Sigmoid colon (tissue), 7 donors: ENCODE measurements around the gene DHTKD1. TPM values are rescaled to one million over a fixed set of nuclear protein-coding genes. Genes with fewer than 3 reads are reported as not detected.

Experiments
- DNase-seq: peaks from one replicate; pipeline ENCODE4 v3.0.0-alpha.2; 2019
- H3K27ac ChIP-seq, 4 donors: fragments of 200-600 bp; sonication (generic); one replicate each; pipeline ENCODE4 v1.5.1; 2016 to 2019; ENCODE audit warnings: mild to moderate bottlenecking in 1 of 4
- H3K27me3 ChIP-seq, 3 donors: fragments of 200-600 bp; sonication (generic); one replicate each; pipeline ENCODE4 v1.5.1; 2019; ENCODE audit warnings: mild to moderate bottlenecking in 1 of 3
- H3K36me3 ChIP-seq, 4 donors: fragments of 200-600 bp; sonication (generic); one replicate each; pipeline ENCODE4 v1.5.1; 2016 to 2019
- H3K4me1 ChIP-seq, 4 donors: fragments of 200-600 bp; sonication (generic); one replicate each; pipeline ENCODE4 v1.5.1; 2017 to 2019
- H3K4me3 ChIP-seq, 4 donors: fragments of 200-600 bp; sonication (generic); one replicate each; pipeline ENCODE4 v1.5.1; 2017 to 2019; ENCODE audit warnings: mild to moderate bottlenecking in 2 of 4, moderate library complexity in 1 of 4
- H3K9me3 ChIP-seq, 4 donors: fragments of 200-600 bp in 3 of 4; sonication (generic) in 3 of 4; one replicate each; pipeline versions ENCODE4 v1.5.1 to v1.6.1; 2013 to 2019
- EP300 ChIP-seq, 4 donors: sonication (generic); formaldehyde crosslinking; IDR thresholded peaks; one replicate each; pipeline ENCODE4 v1.6.1; 2017; ENCODE audit warnings: antibody characterized with exemption in 4 of 4
- POLR2A ChIP-seq, 2 donors: fragments of 450-650 bp; IDR thresholded peaks; one replicate each; pipeline ENCODE4 v1.6.1; 2016; ENCODE audit warnings: antibody characterized with exemption in 2 of 2, mild to moderate bottlenecking in 2 of 2, moderate library complexity in 2 of 2
- POLR2AphosphoS5 ChIP-seq, 4 donors: sonication (generic); formaldehyde crosslinking; IDR thresholded peaks; one replicate each; pipeline ENCODE4 v1.6.1; 2017; ENCODE audit warnings: antibody characterized with exemption in 4 of 4
- WGBS, 2 donors: extraction: QIAGEN DNeasy Blood & Tissue Kit; methylation state at CpG; one replicate each; pipeline ENCODE4 v1.1.7; 2013; 5-methylcytosine and 5-hydroxymethylcytosine counted together
- intact Hi-C: fragments of 100-400 bp; cut with DNase I; formaldehyde crosslinking; loops from one replicate; pipeline ENCODE4 v1.15.1; 2023
- polyA plus RNA-seq, 3 donors: library from polyadenylated mRNA; stranded (reverse); fragments of 200-250 nt; gene quantifications; one replicate each; pipeline ENCODE4 v1.2.3, GENCODE V29; 2013
- total RNA-seq, 4 donors: library from RNA; depleted of rRNA; stranded (reverse); fragments of >200 nt; gene quantifications; one replicate each; pipeline ENCODE4 v1.1.0, GENCODE V29; 2016
- TF ChIP-seq, protein P1 (sequence below), 4 experiments: fragments of 450-650 bp in 3 of 4; fragments of 200-600 bp in 1 of 4; IDR thresholded peaks; one replicate each; pipeline ENCODE4 v1.5.1; 2016 to 2019; ENCODE audit warnings: antibody characterized with exemption in 4 of 4, mild to moderate bottlenecking in 3 of 4, moderate library complexity in 2 of 4
- donor health status: healthy with polysubstance abuse.
- donor health status: Bipolar disorder and iron deficiency.
- donor health status: healthy.

The DHTKD1 gene
- total and polyA plus RNA-seq, 7 donors: 8.4 to 37.3 (median 14.8) TPM

DNA sequence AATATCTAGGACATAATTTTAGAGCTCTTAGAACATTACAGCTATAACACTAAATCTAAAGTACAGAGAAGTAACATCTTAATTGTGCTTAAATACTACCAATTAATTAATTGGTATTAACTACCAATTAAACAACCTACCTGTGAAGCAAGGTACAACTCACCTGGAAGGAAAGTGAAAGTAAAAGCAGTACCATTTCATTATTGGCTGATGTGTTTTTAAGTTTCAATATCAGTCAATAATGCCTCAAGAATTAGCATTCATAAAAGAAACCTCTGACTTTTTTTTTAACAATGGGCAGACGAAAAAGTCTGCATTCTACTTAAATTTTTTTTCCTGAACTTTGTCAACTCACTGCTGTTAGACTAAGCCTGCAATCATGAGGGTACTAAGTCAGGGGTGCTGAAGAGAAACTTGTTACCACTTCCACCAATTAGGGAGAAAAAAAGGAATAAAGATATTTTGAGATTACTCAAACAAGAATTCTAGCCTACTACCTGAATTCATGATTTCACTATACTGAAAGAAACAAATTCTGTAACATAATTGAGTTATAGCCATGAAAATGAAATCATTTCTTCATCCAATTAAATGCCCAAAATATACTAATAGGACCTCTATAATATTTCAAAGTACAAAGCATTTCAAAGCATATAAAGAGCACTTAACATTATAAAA is 46.0 kb upstream of the DHTKD1 start:
- TF ChIP-seq POLR2AphosphoS5 (IDR thresholded peaks at IDR 0.05): no peak
- TF ChIP-seq POLR2A (IDR thresholded peaks at IDR 0.05): no peak
- TF ChIP-seq EP300 (IDR thresholded peaks at IDR 0.05): no peak
- TF ChIP-seq, protein P1, sequence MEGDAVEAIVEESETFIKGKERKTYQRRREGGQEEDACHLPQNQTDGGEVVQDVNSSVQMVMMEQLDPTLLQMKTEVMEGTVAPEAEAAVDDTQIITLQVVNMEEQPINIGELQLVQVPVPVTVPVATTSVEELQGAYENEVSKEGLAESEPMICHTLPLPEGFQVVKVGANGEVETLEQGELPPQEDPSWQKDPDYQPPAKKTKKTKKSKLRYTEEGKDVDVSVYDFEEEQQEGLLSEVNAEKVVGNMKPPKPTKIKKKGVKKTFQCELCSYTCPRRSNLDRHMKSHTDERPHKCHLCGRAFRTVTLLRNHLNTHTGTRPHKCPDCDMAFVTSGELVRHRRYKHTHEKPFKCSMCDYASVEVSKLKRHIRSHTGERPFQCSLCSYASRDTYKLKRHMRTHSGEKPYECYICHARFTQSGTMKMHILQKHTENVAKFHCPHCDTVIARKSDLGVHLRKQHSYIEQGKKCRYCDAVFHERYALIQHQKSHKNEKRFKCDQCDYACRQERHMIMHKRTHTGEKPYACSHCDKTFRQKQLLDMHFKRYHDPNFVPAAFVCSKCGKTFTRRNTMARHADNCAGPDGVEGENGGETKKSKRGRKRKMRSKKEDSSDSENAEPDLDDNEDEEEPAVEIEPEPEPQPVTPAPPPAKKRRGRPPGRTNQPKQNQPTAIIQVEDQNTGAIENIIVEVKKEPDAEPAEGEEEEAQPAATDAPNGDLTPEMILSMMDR (IDR thresholded peaks at IDR 0.05): no peak
- DNase-seq: no peak
- Histone ChIP-seq H3K27me3 (no peaks in the 10 kb centered on the region), H3K4me3 (no peak overlapping the region), H3K4me1 (peaks cover 0 to 21% (median 17%) of the 10 kb centered on the region in 4 donors), H3K36me3 (peaks cover 0 to 4% (median 0%) of the 10 kb centered on the region in 4 donors), H3K9me3 (no peaks in the 10 kb centered on the region), H3K27ac (no peak overlapping the region)
- intact Hi-C loops: no loop called here
- 29 to 32% methylated on average over 1 of the region's 1 CpG for WGBS, 2 donors

DNA sequence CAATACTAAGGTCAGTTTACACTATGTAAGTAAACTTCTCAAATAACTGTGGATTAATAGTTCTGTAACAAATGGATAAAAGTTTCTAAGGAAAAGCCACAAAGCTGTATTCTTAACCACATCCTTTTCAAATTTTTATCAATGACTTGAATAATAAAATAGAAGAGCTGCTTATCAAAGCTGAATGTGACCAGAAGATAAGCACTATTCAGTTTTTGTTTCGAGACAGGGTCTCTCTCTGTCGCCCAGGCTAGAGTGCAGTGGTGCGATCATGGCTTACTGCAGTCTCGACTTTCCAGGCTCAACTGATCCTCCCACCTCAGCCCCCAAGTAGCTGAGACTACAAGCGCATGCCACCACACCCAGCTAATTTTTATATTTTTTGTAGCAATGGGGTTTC is 43.2 kb upstream of the DHTKD1 start:
- no peak overlapping the region for H3K4me3 ChIP-seq
- intact Hi-C loops: no loop called here
- H3K27ac ChIP-seq: no peak overlapping the region
- no peaks in the 10 kb centered on the region for H3K27me3 ChIP-seq
- no peak for DNase-seq
- WGBS, 2 donors: 93 to 94% methylated on average over 5 of the region's 5 CpGs
- no peaks in the 10 kb centered on the region for H3K9me3 ChIP-seq
- TF ChIP-seq EP300 (IDR thresholded peaks at IDR 0.05) (no peak), POLR2A (IDR thresholded peaks at IDR 0.05) (no peak), POLR2AphosphoS5 (IDR thresholded peaks at IDR 0.05) (no peak)
- TF ChIP-seq, protein P1 (IDR thresholded peaks at IDR 0.05): no peak
- no peaks in the 10 kb centered on the region for H3K4me1 ChIP-seq
- peaks cover 0 to 26% (median 7%) of the 10 kb centered on the region in 4 donors for H3K36me3 ChIP-seq

DNA sequence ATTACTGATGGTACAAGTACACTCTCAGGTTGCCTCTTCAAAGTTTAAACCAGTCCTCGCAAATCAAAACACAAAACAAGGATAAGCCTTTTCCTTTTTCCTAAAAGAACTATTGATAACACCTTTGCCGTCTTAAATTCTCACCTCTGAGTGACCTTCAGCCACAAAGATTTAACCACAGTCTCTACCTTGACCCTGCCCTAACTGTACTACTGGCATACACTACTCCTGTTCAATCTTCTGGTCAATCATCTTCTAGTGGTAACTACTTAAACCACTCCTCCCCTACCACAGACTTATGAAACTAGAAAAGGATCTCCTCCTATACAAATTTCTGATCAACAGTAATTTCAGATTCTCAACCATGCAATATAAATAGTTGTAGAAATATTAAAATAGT is 41.2 kb upstream of the DHTKD1 start:
- WGBS, 2 donors: 92 to 93% methylated on average over 2 of the region's 2 CpGs
- no peak for DNase-seq
- intact Hi-C loops: no loop called here
- Histone ChIP-seq H3K4me3 (no peak overlapping the region), H3K36me3 (peaks cover 0 to 39% (median 7%) of the 10 kb centered on the region in 4 donors), H3K4me1 (no peaks in the 10 kb centered on the region), H3K27ac (no peak overlapping the region), H3K9me3 (no peaks in the 10 kb centered on the region), H3K27me3 (no peaks in the 10 kb centered on the region)
- TF ChIP-seq POLR2AphosphoS5 (IDR thresholded peaks at IDR 0.05) (no peak), POLR2A (IDR thresholded peaks at IDR 0.05) (no peak), EP300 (IDR thresholded peaks at IDR 0.05) (no peak)
- TF ChIP-seq, protein P1 (IDR thresholded peaks at IDR 0.05): no peak

DNA sequence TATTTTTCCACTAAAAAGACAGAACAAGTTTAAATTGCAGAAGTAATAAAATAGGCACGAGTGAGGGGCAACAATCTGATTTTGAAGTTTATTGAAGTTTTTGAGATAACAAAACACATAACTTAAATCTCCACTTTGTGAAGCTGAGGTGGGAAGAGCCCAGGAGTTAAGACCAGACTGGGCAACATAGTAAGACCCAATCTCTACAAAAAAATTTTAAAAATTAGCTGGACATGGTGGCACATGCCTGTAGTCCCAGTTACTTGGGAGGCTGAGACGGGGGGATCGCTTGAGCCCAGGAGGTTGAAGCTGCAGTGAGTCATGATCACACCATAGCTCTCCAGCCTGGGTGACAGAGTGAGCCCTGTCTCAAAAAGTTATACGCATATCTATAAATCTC is 37.4 kb upstream of the DHTKD1 start:
- intact Hi-C loops: no loop called here

More for the DNA sequence above, 37.4 kb upstream of the DHTKD1 start:
- TF ChIP-seq POLR2AphosphoS5 (IDR thresholded peaks at IDR 0.05): no peak
- TF ChIP-seq, protein P1 (IDR thresholded peaks at IDR 0.05): no peak
- H3K27ac ChIP-seq: no peak overlapping the region
- 90 to 95% methylated on average over 4 of the region's 4 CpGs for WGBS, 2 donors
- no peaks in the 10 kb centered on the region for H3K9me3 ChIP-seq
- no peak for DNase-seq
- H3K27me3 ChIP-seq: no peaks in the 10 kb centered on the region
- H3K4me1 ChIP-seq: no peaks in the 10 kb centered on the region
- H3K4me3 ChIP-seq: no peak overlapping the region
- H3K36me3 ChIP-seq: peaks cover 4 to 67% (median 14%) of the 10 kb centered on the region in 4 donors
